Measurements from ENCODE around the gene SPATA6.

- TF ChIP-seq, protein P1, sequence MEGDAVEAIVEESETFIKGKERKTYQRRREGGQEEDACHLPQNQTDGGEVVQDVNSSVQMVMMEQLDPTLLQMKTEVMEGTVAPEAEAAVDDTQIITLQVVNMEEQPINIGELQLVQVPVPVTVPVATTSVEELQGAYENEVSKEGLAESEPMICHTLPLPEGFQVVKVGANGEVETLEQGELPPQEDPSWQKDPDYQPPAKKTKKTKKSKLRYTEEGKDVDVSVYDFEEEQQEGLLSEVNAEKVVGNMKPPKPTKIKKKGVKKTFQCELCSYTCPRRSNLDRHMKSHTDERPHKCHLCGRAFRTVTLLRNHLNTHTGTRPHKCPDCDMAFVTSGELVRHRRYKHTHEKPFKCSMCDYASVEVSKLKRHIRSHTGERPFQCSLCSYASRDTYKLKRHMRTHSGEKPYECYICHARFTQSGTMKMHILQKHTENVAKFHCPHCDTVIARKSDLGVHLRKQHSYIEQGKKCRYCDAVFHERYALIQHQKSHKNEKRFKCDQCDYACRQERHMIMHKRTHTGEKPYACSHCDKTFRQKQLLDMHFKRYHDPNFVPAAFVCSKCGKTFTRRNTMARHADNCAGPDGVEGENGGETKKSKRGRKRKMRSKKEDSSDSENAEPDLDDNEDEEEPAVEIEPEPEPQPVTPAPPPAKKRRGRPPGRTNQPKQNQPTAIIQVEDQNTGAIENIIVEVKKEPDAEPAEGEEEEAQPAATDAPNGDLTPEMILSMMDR (IDR thresholded peaks at IDR 0.05; ENCODE audit: poor library complexity) = no peak
- TF ChIP-seq EZH2 (IDR thresholded peaks at IDR 0.05; ENCODE audit: borderline replicate concordance) (no peak), EZH2phosphoT487 (IDR thresholded peaks at IDR 0.05; ENCODE audit: low read depth, severe bottlenecking, unreplicated experiment) (no peak)
Observed at GRCh38 chr1:48415050-48415449, 57.0 kb downstream of the SPATA6 start.
